Liver (tissue), 3 donors: ENCODE measurements around the gene JPH3.

Experiments used
- ATF3 ChIP-seq: IDR thresholded peaks from 2 replicates; pipeline ENCODE4 v1.6.1; 2016; ENCODE audit warnings: antibody characterized with exemption
- EGR1 ChIP-seq, 2 donors: IDR thresholded peaks; 2 replicates each; pipeline ENCODE4 v1.6.1; 2016 to 2018; ENCODE audit warnings: antibody characterized with exemption in 2 of 2, low read depth in 2 of 2
- FOXA1 ChIP-seq: IDR thresholded peaks from 2 replicates; pipeline ENCODE4 v1.6.1; 2016; ENCODE audit warnings: antibody characterized with exemption
- GABPA ChIP-seq, 2 donors: IDR thresholded peaks in 1 of 2; conservative IDR thresholded peaks in 1 of 2; 2 replicates each; pipeline ENCODE4 v1.6.1; 2016; ENCODE audit warnings: antibody characterized with exemption in 2 of 2, mild to moderate bottlenecking in 1 of 2, moderate library complexity in 1 of 2
- JUND ChIP-seq, 2 donors: IDR thresholded peaks; 2 replicates each; pipeline ENCODE4 v1.6.1; 2016; ENCODE audit warnings: antibody characterized with exemption in 2 of 2
- NR2F2 ChIP-seq: IDR thresholded peaks from 2 replicates; pipeline ENCODE4 v1.6.1; 2016; ENCODE audit warnings: antibody characterized with exemption
- RAD21 ChIP-seq, 2 donors: IDR thresholded peaks; 2 replicates each; pipeline ENCODE4 v1.6.1; 2016; ENCODE audit warnings: antibody characterized with exemption in 2 of 2, mild to moderate bottlenecking in 2 of 2
- RXRA ChIP-seq, 2 donors: IDR thresholded peaks; 2 replicates each; pipeline ENCODE4 v1.6.1; 2017 to 2018; ENCODE audit warnings: antibody characterized with exemption in 2 of 2, mild to moderate bottlenecking in 1 of 2
- SP1 ChIP-seq: IDR thresholded peaks from 2 replicates; pipeline ENCODE4 v1.6.1; 2018; ENCODE audit warnings: antibody characterized with exemption, mild to moderate bottlenecking
- TAF1 ChIP-seq: conservative IDR thresholded peaks from 2 replicates; pipeline ENCODE4 v1.6.1; 2016; ENCODE audit warnings: antibody characterized with exemption, mild to moderate bottlenecking
- YY1 ChIP-seq: IDR thresholded peaks from 2 replicates; pipeline ENCODE4 v1.6.1; 2016; ENCODE audit warnings: antibody characterized with exemption, mild to moderate bottlenecking
- TF ChIP-seq, protein P1 (sequence below): fragments of 150-350 bp; IDR thresholded peaks from 2 replicates; pipeline ENCODE4 v1.5.1; 2017; ENCODE audit warnings: improper control_type of control experiment, low read depth, low read length; ENCODE audit not compliant: missing input control
- TF ChIP-seq, protein P2 (sequence below): IDR thresholded peaks from 2 replicates; pipeline ENCODE4 v1.6.1; 2016; ENCODE audit warnings: antibody characterized with exemption
- TF ChIP-seq, protein P3 (sequence below): IDR thresholded peaks from 2 replicates; pipeline ENCODE4 v1.6.1; 2016; ENCODE audit warnings: antibody characterized with exemption
- donor health status: healthy.
- donor health status: healthy.

- TF ChIP-seq, protein P1, sequence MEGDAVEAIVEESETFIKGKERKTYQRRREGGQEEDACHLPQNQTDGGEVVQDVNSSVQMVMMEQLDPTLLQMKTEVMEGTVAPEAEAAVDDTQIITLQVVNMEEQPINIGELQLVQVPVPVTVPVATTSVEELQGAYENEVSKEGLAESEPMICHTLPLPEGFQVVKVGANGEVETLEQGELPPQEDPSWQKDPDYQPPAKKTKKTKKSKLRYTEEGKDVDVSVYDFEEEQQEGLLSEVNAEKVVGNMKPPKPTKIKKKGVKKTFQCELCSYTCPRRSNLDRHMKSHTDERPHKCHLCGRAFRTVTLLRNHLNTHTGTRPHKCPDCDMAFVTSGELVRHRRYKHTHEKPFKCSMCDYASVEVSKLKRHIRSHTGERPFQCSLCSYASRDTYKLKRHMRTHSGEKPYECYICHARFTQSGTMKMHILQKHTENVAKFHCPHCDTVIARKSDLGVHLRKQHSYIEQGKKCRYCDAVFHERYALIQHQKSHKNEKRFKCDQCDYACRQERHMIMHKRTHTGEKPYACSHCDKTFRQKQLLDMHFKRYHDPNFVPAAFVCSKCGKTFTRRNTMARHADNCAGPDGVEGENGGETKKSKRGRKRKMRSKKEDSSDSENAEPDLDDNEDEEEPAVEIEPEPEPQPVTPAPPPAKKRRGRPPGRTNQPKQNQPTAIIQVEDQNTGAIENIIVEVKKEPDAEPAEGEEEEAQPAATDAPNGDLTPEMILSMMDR, result no peak
- no peak for TF ChIP-seq RAD21 (IDR thresholded peaks at IDR 0.05)
- TF ChIP-seq, protein P2, sequence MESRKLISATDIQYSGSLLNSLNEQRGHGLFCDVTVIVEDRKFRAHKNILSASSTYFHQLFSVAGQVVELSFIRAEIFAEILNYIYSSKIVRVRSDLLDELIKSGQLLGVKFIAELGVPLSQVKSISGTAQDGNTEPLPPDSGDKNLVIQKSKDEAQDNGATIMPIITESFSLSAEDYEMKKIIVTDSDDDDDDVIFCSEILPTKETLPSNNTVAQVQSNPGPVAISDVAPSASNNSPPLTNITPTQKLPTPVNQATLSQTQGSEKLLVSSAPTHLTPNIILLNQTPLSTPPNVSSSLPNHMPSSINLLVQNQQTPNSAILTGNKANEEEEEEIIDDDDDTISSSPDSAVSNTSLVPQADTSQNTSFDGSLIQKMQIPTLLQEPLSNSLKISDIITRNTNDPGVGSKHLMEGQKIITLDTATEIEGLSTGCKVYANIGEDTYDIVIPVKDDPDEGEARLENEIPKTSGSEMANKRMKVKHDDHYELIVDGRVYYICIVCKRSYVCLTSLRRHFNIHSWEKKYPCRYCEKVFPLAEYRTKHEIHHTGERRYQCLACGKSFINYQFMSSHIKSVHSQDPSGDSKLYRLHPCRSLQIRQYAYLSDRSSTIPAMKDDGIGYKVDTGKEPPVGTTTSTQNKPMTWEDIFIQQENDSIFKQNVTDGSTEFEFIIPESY, result no peak
- no peak for TF ChIP-seq ATF3
- TF ChIP-seq RXRA (IDR thresholded peaks at IDR 0.05), result no peak
- no peak for TF ChIP-seq YY1
- no peak for TF ChIP-seq NR2F2
- TF ChIP-seq GABPA (IDR thresholded peaks at IDR 0.05 in 1 of 2, conservative IDR thresholded peaks at IDR 0.05 in 1 of 2), result no peak
- TF ChIP-seq JUND (IDR thresholded peaks at IDR 0.05), result no peak
- TF ChIP-seq, protein P3, sequence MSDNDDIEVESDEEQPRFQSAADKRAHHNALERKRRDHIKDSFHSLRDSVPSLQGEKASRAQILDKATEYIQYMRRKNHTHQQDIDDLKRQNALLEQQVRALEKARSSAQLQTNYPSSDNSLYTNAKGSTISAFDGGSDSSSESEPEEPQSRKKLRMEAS, result no peak
- no peak for TF ChIP-seq SP1
- TF ChIP-seq FOXA1, result no peak
- no peak for TF ChIP-seq EGR1 (IDR thresholded peaks at IDR 0.05; ENCODE audit: low read depth in 2 of 2)
- TF ChIP-seq TAF1, result no peak
These were observed 78.0 kb downstream of the JPH3 start for GRCh38 chr16:87680272-87680644.
